Astrocyte (in vitro differentiated cells and primary cell): ENCODE data around the gene ASCL2. TPM values are rescaled to one million over a fixed set of nuclear protein-coding genes. Genes with fewer than 3 reads are reported as not detected.

Source experiments
- DNase-seq: peaks from one replicate; pipeline ENCODE4 v3.0.0-alpha.2; 2010; ENCODE audit warnings: low read depth
- FAIRE-seq: peaks from 2 replicates; lab custom pipeline; 2011; peaks lifted over from hg19 to GRCh38; lab: Jason Lieb, UNC
- H2AFZ ChIP-seq: 2 replicates; pipeline ENCODE4 v1.6.0; 2012; ENCODE audit warnings: low read depth, low read length, inconsistent platforms
- H3K27ac ChIP-seq: 2 replicates; pipeline ENCODE4 v1.5.1; 2011; ENCODE audit warnings: low read depth, low read length, inconsistent platforms
- H3K27me3 ChIP-seq: 2 replicates; pipeline ENCODE4 v1.6.0; 2011; ENCODE audit warnings: low read length, inconsistent platforms; ENCODE audit not compliant: insufficient read depth
- H3K36me3 ChIP-seq: 2 replicates; pipeline ENCODE4 v1.5.1; 2011; ENCODE audit warnings: low read length, inconsistent platforms; ENCODE audit not compliant: insufficient read depth
- H3K4me1 ChIP-seq: 2 replicates; pipeline ENCODE4 v1.5.1; 2011; ENCODE audit warnings: low read length, inconsistent platforms; ENCODE audit not compliant: insufficient read depth
- H3K4me2 ChIP-seq: 2 replicates; pipeline ENCODE4 v1.6.0; 2012; ENCODE audit warnings: low read length, inconsistent platforms
- H3K4me3 ChIP-seq: 2 replicates; pipeline ENCODE4 v1.5.1; 2011; ENCODE audit warnings: low read depth, mild to moderate bottlenecking, low read length, inconsistent platforms; ENCODE audit not compliant: insufficient read depth
- H3K79me2 ChIP-seq: 2 replicates; pipeline ENCODE4 v1.6.0; 2012; ENCODE audit warnings: mild to moderate bottlenecking, low read length, inconsistent platforms; ENCODE audit not compliant: insufficient read depth
- H3K9ac ChIP-seq: 2 replicates; pipeline ENCODE4 v1.6.0; 2012; ENCODE audit warnings: mild to moderate bottlenecking, low read length, inconsistent platforms
- H3K9me3 ChIP-seq: 2 replicates; pipeline ENCODE4 v1.5.1; 2012; ENCODE audit warnings: low read depth, mild to moderate bottlenecking, low read length, inconsistent platforms; ENCODE audit not compliant: insufficient read depth
- H4K20me1 ChIP-seq: 2 replicates; pipeline ENCODE4 v1.6.0; 2012; ENCODE audit warnings: low read length, inconsistent platforms; ENCODE audit not compliant: insufficient read depth
- H3K27ac Mint-ChIP-seq: one replicate; pipeline ENCODE4 v1.8.0; 2021; ENCODE audit warnings: mild to moderate bottlenecking, mixed read lengths; ENCODE audit not compliant: unreplicated experiment
- H3K27me3 Mint-ChIP-seq: one replicate; pipeline ENCODE4 v1.8.0; 2021; ENCODE audit warnings: low read depth, mixed read lengths; ENCODE audit not compliant: unreplicated experiment
- H3K36me3 Mint-ChIP-seq: one replicate; pipeline ENCODE4 v1.8.0; 2021; ENCODE audit warnings: low read depth, mixed read lengths; ENCODE audit not compliant: unreplicated experiment
- H3K4me1 Mint-ChIP-seq: one replicate; pipeline ENCODE4 v1.8.0; 2021; ENCODE audit warnings: low read depth, mixed read lengths; ENCODE audit not compliant: unreplicated experiment
- H3K4me3 Mint-ChIP-seq: one replicate; pipeline ENCODE4 v1.8.0; 2021; ENCODE audit warnings: mild to moderate bottlenecking, moderate library complexity, mixed read lengths; ENCODE audit not compliant: unreplicated experiment
- H3K9me3 Mint-ChIP-seq: one replicate; pipeline ENCODE4 v1.8.0; 2021; ENCODE audit warnings: mild to moderate bottlenecking, mixed read lengths; ENCODE audit not compliant: unreplicated experiment
- CTCF ChIP-seq: IDR thresholded peaks from 2 replicates; pipeline ENCODE4 v1.5.1; 2011; ENCODE audit warnings: low read depth, mild to moderate bottlenecking, inconsistent platforms, low read length, moderate library complexity; ENCODE audit not compliant: insufficient read depth
- EZH2 ChIP-seq: IDR thresholded peaks from 2 replicates; pipeline ENCODE4 v1.6.1; 2012; ENCODE audit warnings: mild to moderate bottlenecking, low read length, inconsistent platforms; ENCODE audit not compliant: insufficient read depth
- total RNA-seq: library from RNA; stranded (reverse); gene quantifications from 2 replicates; pipeline ENCODE4 v1.2.1, GENCODE V29; 2021

The ASCL2 gene
- total RNA-seq, 1 donor from 2014 or later = not detected

- H3K27ac Mint-ChIP-seq = no peak overlapping the region
- no peaks in the 10 kb centered on the region for H4K20me1 ChIP-seq
- H3K36me3 ChIP-seq = no peaks in the 10 kb centered on the region
- H3K79me2 ChIP-seq = no peaks in the 10 kb centered on the region
- no peak overlapping the region for H3K4me3 Mint-ChIP-seq
- no peak overlapping the region for H3K4me2 ChIP-seq
- no peak overlapping the region for H3K4me3 ChIP-seq
- H3K27me3 Mint-ChIP-seq = peaks cover 45% of the 10 kb centered on the region
- H3K36me3 Mint-ChIP-seq = peaks cover 8% of the 10 kb centered on the region
- no peak overlapping the region for H2AFZ ChIP-seq
- no peak overlapping the region for H3K9ac ChIP-seq
- FAIRE-seq (no peak), DNase-seq (no peak)
- peaks cover 7% of the 10 kb centered on the region for H3K4me1 ChIP-seq
- H3K27ac ChIP-seq = no peak overlapping the region
- H3K4me1 Mint-ChIP-seq = no peaks in the 10 kb centered on the region
- no peak for TF ChIP-seq EZH2
- TF ChIP-seq CTCF = no peak
- no peaks in the 10 kb centered on the region for H3K27me3 ChIP-seq
- H3K9me3 Mint-ChIP-seq = peaks cover 11% of the 10 kb centered on the region
- H3K9me3 ChIP-seq = no peaks in the 10 kb centered on the region
These were observed 48.3 kb upstream of the ASCL2 start for GRCh38 chr11:2318707-2319106.

GRCh38 chr11:2318123-2318522 lies 47.7 kb upstream of the ASCL2 start:
- Histone ChIP-seq H3K79me2 (no peaks in the 10 kb centered on the region), H3K9ac (no peak overlapping the region), H3K36me3 (no peaks in the 10 kb centered on the region), H2AFZ (no peak overlapping the region), H3K27me3 (no peaks in the 10 kb centered on the region), H4K20me1 (no peaks in the 10 kb centered on the region), H3K4me1 (peaks cover 7% of the 10 kb centered on the region), H3K27ac (no peak overlapping the region), H3K9me3 (no peaks in the 10 kb centered on the region), H3K4me2 (no peak overlapping the region), H3K4me3 (no peak overlapping the region)
- peaks cover 11% of the 10 kb centered on the region for H3K9me3 Mint-ChIP-seq
- TF ChIP-seq EZH2 (no peak), CTCF (no peak)
- H3K36me3 Mint-ChIP-seq = peaks cover 8% of the 10 kb centered on the region
- peaks cover 42% of the 10 kb centered on the region for H3K27me3 Mint-ChIP-seq
- FAIRE-seq (no peak), DNase-seq (no peak)
- no peaks in the 10 kb centered on the region for H3K4me1 Mint-ChIP-seq
- H3K27ac Mint-ChIP-seq = no peak overlapping the region
- H3K4me3 Mint-ChIP-seq = no peak overlapping the region

GRCh38 chr11:2317354-2318050 lies 47.1 kb upstream of the ASCL2 start:
- Histone ChIP-seq H3K9me3 (no peaks in the 10 kb centered on the region), H4K20me1 (no peaks in the 10 kb centered on the region), H3K36me3 (no peaks in the 10 kb centered on the region), H3K4me1 (peaks cover 10% of the 10 kb centered on the region), H3K9ac (no peak overlapping the region), H3K4me3 (no peak overlapping the region), H3K27ac (no peak overlapping the region), H3K4me2 (no peak overlapping the region), H2AFZ (no peak overlapping the region), H3K79me2 (no peaks in the 10 kb centered on the region), H3K27me3 (no peaks in the 10 kb centered on the region)
- no peak for TF ChIP-seq EZH2
- no peak for TF ChIP-seq CTCF
- H3K4me3 Mint-ChIP-seq = no peak overlapping the region
- H3K27me3 Mint-ChIP-seq = peaks cover 42% of the 10 kb centered on the region
- peaks cover 8% of the 10 kb centered on the region for H3K36me3 Mint-ChIP-seq
- DNase-seq (no peak), FAIRE-seq (no peak)
- no peaks in the 10 kb centered on the region for H3K4me1 Mint-ChIP-seq
- H3K27ac Mint-ChIP-seq = no peak overlapping the region
- H3K9me3 Mint-ChIP-seq = peaks cover 5% of the 10 kb centered on the region
